22Rv1 (cell line): ENCODE data around the gene UBAP2.

Experiments
- ZFX ChIP-seq: fragments of 450-650 bp; IDR thresholded peaks from 2 replicates; pipeline ENCODE4 v1.6.1; 2017; ENCODE audit warnings: antibody characterized with exemption, borderline replicate concordance
- TF ChIP-seq, protein P1 (sequence below): fragments of 450-650 bp; IDR thresholded peaks from 2 replicates; pipeline ENCODE4 v1.5.1; 2017; ENCODE audit warnings: mild to moderate bottlenecking

DNA sequence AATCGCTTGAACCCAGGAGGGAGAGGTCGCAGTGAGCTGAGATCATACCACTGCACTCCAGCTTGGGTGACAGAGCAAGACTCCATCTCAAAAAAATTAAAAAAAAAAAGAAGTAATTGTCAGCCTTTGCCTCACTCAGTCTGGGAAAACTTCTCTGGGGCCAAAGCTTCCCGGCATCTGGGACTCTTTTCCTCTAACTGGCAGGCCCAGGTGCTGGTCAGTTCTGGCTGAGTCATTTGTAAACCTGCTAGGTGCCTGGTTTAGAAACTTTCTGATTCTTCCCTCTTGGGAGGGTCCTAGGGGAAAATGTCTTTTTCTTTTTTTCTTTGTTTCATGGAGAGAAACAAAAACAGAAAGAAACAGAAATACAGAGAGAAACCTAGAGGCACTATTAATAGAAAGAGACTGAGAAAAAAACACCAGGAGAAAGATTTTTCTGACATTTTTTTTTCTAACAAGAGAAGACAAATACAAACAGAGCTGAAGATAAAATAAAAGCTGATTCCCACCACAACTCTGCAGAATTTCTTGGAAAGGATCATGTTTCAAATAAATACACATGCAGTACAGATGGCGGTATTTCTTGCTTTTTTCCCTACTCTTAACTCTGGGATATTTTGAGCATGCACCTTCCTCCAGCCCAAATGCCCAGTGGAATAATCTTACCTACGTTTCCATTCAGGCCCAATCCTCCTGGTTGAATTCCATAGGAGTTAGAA, 22.1 kb upstream of the UBAP2 start:
- TF ChIP-seq, protein P1, sequence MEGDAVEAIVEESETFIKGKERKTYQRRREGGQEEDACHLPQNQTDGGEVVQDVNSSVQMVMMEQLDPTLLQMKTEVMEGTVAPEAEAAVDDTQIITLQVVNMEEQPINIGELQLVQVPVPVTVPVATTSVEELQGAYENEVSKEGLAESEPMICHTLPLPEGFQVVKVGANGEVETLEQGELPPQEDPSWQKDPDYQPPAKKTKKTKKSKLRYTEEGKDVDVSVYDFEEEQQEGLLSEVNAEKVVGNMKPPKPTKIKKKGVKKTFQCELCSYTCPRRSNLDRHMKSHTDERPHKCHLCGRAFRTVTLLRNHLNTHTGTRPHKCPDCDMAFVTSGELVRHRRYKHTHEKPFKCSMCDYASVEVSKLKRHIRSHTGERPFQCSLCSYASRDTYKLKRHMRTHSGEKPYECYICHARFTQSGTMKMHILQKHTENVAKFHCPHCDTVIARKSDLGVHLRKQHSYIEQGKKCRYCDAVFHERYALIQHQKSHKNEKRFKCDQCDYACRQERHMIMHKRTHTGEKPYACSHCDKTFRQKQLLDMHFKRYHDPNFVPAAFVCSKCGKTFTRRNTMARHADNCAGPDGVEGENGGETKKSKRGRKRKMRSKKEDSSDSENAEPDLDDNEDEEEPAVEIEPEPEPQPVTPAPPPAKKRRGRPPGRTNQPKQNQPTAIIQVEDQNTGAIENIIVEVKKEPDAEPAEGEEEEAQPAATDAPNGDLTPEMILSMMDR, result no peak
- no peak for TF ChIP-seq ZFX
